GM21515 (cell line): ENCODE measurements around the gene MYZAP.
"Not testable (repeated sequence)": the region's sequence is repeated elsewhere in the genome, so short reads cannot be mapped to it uniquely, and the experiment has no call there.

Source experiments
- ATAC-seq: cut with Tn5 transposase; IDR thresholded peaks from one replicate; pipeline ENCODE4 v1.9.1; 2021; ENCODE audit not compliant: unreplicated experiment

Gene MYZAP

GRCh38 chr15:57592426-57592825 is 722 bp downstream of the MYZAP start:
- ATAC-seq, result no peak

DNA sequence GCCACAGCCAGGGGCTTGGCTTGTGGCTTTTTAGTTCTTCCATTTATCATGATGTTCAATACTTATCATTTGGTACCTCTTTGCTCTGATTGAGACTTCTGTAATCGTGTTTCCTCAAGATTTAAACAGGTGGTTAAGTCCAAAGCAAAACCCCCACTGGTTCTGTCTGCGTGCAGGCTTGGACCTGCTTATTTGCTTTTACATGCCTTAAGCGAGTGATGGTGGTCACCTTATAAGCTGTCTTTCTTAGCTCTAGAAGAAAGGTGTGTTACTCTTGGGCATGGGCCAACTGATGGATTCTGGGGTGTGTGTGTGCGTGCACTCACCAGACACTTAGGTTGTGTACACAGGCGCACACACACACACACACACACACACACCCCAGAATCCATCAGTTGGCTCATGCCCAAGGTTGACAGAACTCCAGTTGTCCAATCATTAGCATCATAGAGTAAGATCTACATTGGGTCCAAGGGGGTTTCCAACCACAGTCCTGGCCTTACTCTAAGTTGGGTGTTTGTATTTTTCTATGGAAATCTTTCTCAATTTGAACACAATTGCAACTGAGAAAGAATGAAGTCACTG is 1.2 kb downstream of the MYZAP start:
- no peak for ATAC-seq

- no peak for ATAC-seq
Measured at GRCh38 chr15:57594479-57594878, 2.8 kb downstream of the MYZAP start.

GRCh38 chr15:57595011-57595866 is 3.5 kb downstream of the MYZAP start:
- ATAC-seq, result no peak

GRCh38 chr15:57596301-57596855 is 4.7 kb downstream of the MYZAP start:
- no peak for ATAC-seq

- ATAC-seq, result no peak
Measured at GRCh38 chr15:57596978-57597377, 5.3 kb downstream of the MYZAP start.

DNA sequence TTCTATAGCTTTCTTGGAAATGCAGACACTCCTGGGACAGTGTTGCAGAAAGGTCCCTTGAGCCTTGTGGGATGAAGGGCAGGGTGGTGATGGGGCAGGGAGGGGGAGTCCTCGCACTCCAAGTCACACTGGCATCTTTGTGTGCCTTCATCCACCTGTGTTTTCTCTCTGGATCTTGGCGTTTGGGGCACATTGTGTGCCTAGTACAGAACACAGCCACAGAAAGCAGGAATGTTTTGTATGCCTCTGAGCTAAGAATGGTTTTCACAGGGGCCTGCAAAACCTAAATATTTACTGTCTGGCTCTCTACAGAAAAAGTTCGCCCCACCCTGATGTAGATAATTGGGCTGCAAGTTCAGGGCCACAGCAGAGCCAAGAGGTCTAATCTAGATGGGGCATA is 5.7 kb downstream of the MYZAP start:
- ATAC-seq, result no peak

DNA sequence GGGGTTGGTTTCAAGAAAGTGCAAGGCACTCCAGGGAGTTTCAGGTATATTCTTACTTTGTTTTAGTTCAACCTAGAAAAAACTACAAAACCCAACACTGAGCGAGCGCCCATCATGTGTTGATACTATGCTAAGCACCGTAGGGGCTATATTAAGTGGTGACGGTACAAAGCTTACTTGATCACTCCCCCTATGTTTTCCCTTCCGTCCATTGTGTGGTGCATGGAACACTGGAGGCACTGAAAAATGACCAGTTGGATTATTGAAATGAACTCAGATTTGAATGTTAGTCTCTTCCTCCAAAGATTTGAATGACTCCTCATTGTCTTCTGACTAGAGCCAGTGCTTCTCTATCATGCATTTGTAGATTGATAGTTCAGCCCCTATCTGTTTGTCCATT is 6.6 kb downstream of the MYZAP start:
- no peak for ATAC-seq

DNA sequence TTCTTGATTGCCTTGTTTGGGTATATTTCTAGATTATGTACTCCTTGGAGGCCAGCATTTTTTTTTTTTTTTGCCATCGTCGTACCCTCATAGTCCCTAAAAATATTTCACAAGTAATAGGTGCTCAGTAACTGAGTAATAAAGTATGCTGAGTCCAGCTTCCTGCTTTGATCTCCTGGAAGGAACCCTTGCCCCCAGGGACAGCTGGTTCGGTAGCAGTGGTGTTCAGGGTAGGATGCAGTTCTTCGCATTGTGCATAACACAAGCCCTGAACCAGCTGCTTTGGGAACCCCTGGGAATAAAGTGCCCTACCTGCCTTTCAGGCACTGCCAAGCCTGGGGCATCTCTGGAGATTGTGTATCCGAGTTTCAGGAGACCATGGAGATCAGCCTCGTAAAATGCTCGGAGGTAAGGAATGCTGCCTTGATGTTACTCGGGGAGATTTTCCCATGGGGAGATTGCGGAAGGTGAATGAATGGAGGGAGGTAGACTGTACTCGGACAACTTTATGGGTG is 7.6 kb downstream of the MYZAP start:
- no peak for ATAC-seq

DNA sequence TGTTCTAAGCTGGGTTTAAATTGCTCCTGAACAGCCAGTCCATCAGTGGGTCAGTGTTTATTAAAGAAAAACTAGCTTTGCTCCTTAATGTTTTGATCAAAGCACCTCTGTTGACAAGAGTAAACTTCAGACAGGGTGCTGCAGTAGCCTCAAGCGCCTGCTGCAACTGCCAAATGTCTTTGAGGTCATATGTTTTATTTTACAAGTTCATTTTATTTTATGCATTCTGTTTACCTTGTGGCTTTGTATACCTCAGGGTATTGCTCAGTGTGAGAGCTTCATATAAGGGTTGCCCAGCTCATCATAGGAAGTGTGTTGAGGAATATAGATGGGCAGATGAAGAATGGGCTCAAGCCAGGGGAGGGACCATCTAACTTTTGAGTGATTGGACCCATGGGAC is 8.5 kb downstream of the MYZAP start:
- ATAC-seq, result no peak

DNA sequence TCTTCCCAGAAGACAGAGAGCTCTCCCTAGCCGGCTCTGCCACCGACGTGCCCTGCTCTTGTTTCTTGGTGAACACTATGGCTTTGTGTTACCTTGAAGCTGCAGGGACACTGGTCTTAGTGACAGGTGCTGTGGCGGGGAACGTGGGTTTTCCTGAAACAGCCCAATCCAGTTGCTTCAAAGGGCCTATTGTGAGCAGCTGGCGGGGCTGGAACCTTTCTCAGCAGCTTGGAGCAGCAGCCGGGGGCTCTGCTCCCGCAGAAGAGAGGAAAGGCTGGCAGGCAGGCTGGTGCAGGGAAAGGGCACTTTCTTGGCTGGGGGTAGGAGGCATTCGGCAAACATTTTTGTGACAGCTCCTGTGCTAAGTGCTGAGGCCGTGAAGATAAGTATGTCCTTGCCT is 12.8 kb downstream of the MYZAP start:
- no peak for ATAC-seq

GRCh38 chr15:57605491-57605890 is 13.8 kb downstream of the MYZAP start:
- ATAC-seq, result no peak

DNA sequence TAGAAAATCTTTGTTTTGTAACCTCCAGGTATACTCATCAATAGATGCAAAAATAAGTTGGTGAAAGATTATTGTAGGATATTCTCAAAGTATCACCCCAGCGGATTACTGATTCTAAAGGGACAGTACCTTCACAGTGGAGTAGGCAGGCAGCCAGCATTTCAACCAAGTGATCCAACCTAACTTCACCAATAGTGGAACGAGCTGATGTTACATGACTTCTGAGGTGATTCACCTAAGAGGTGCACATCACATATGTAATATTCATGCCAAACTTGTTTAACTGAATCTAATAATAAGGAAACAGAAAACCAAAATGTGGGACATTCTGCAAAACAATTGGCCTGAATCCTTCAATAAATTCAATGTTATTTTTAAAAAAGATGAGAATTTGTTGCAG is 14.3 kb downstream of the MYZAP start:
- no peak for ATAC-seq

DNA sequence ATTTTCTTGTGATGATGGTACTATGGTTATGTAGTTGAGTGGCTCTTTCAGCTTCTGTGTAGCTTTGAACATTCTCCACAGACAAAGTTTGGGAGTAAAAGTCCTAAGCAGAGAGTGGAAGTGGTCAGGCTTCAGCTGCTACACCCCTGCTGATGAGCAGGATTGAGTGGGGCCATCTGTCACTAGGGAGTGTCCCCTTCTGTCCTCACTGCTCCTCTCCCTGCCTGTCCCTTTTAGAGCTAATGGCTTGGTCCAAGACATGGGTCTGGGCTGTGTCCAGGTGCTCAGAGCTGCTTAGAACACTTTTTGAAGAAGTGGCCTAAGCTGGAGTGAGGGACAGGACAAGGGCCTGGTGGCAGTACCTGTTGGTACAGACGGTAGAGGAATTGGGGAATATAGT is 15.1 kb downstream of the MYZAP start:
- ATAC-seq, result no peak

- no peak for ATAC-seq
Measured at GRCh38 chr15:57607570-57608000, 15.9 kb downstream of the MYZAP start.

DNA sequence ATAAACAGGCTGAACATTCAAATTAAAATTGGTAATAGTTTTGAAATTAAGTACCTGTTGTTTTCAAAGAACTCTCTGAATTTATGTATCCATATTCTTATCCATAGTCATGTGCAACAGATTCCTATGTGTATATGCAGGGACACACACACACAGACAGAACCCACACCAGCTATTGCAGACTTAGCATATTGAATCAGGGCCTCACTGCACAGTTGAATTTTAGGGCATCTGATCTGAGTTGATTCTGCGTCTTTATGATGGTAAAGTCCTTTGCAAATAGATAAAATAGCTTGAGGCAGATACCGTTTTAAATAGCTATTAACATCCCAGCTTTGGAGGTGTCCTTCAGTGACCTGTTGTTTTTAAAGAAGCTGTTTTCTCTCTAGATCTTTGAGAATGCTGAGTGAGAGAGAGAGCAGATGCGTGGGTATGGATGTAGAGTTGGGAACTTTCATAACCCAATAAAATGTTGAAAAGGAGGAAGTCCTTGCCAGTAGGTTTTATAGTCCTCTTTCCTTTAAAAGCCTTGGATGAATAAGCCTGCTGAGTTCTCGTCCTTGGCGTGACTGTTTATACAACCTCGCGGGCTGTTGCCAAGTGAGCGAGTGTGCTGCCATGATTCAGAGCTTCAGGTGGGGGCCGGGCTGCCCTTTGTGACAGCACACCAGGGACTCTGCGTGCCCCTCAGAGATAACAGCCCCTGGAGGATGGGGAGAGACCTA is 18.3 kb downstream of the MYZAP start:
- ATAC-seq, result no peak

- ATAC-seq, result no peak
Measured at GRCh38 chr15:57611123-57611522, 19.4 kb downstream of the MYZAP start.

DNA sequence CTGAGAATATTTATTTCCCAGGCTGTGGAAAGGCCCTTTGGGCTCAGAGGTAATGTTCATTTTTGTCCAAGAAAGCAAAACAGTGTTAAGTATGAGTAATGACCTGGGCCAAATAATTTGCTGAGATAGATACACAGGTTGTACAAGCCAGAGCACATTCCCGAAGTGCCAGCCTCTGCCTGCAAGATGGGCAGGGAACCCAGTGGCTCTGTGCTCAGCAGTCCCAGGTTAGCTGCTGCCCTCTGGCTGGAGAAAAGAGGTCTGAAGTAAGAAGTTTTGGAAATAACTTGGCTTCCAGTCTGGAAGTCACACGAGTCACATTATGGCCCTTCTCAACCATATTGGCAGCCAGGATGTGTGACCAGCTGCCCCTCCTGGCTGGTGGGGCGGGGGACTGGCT is 20.2 kb downstream of the MYZAP start:
- ATAC-seq, result no peak

- no peak for ATAC-seq
Measured at GRCh38 chr15:57614241-57614640, 22.5 kb downstream of the MYZAP start.

DNA sequence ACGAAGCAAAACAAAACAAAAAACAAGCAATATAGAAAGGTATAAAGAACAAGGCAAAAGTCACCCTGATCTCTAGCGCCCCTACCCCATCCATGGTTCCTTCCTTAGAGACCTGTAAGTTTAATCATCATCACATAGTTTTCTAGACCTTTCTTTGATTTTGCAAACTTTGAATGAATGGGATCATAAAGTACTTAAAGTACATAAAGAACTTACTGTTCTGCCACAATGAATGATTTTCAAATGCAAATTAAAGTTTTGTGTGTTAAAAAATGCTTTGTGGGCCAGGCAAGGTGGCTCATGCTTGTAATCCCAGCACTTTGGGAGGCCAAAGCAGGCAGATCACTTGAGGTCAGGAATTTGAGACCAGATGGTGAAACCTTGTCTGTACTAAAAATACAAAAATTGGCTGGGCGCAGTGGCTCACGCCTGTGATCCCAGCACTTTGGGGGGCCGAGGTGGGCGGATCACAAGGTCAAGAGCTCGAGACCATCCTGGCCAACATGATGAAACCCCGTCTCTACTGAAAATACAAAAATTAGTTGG is 24.3 kb downstream of the MYZAP start:
- ATAC-seq, result not testable (repeated sequence)

GRCh38 chr15:57618325-57618724 is 26.6 kb downstream of the MYZAP start:
- ATAC-seq, result no peak
